K562 (cell line): ENCODE results near the gene TBC1D17. TPM values are rescaled to one million over a fixed set of nuclear protein-coding genes. Genes with fewer than 3 reads are reported as not detected.

Experiments
- CCNT2 ChIP-seq: IDR thresholded peaks from 2 replicates; pipeline ENCODE4 v1.6.1; 2011; ENCODE audit warnings: borderline replicate concordance, low read depth, mild to moderate bottlenecking, moderate library complexity, mixed read lengths, low read length; ENCODE audit not compliant: insufficient read length; ENCODE audit errors: extremely low read depth
- CEBPG ChIP-seq, 3 experiments: fragments of 200-800 bp in 1 of 3; sonication (Bioruptor generic) in 1 of 3; sonication (generic) in 1 of 3; formaldehyde crosslinking in 1 of 3; IDR thresholded peaks in 2 of 3; conservative IDR thresholded peaks in 1 of 3; 2 replicates each; pipeline versions ENCODE4 v1.6.1 to v1.8.0; 2016 to 2022; ENCODE audit warnings: missing compliant biosample characterization in 2 of 3, missing genetic modification characterization in 2 of 3, mild to moderate bottlenecking in 1 of 3, missing genetic modification reagents in 1 of 3
- EP400 ChIP-seq: fragments of 450-650 bp; IDR thresholded peaks from 2 replicates; pipeline ENCODE4 v1.6.1; 2017; ENCODE audit warnings: antibody characterized with exemption, mild to moderate bottlenecking, moderate library complexity
- HNRNPUL1 ChIP-seq: fragments of 200-400 bp; formaldehyde crosslinking; IDR thresholded peaks from 2 replicates; pipeline ENCODE4 v1.6.1; 2017; ENCODE audit warnings: low read length
- HSF4 ChIP-seq: fragments of 250-450 bp; sonication (Bioruptor Pico); IDR thresholded peaks from 2 replicates; pipeline ENCODE4 v2.1.2; 2022; ENCODE audit warnings: mild to moderate bottlenecking, moderate library complexity, borderline replicate concordance
- RBM22 ChIP-seq: fragments of 200-400 bp; formaldehyde crosslinking; IDR thresholded peaks from 2 replicates; pipeline ENCODE4 v1.6.1; 2018; ENCODE audit warnings: low read length, low read depth; ENCODE audit not compliant: poor library complexity, severe bottlenecking
- TAF9B ChIP-seq: fragments of 450-650 bp; IDR thresholded peaks from 2 replicates; pipeline ENCODE4 v1.6.1; 2018; ENCODE audit warnings: mild to moderate bottlenecking; ENCODE audit not compliant: partially characterized antibody
- ZNF324 ChIP-seq: fragments of 250-450 bp; sonication (Bioruptor Pico); IDR thresholded peaks from 2 replicates; pipeline ENCODE4 v1.4.0; 2020; ENCODE audit warnings: mild to moderate bottlenecking
- ZNF766 ChIP-seq: fragments of 200-800 bp; sonication (Bioruptor generic); conservative IDR thresholded peaks from 2 replicates; pipeline ENCODE4 v1.6.1; 2016; ENCODE audit warnings: missing genetic modification characterization, missing compliant biosample characterization
- polyA plus RNA-seq, 8 experiments: library from polyadenylated mRNA; depleted of rRNA in 4 of 8; stranded (reverse) in 5 of 8; unstranded in 3 of 8; fragments of >200 nt; fragmentation: Nextera tagmentation in 2 of 8; fragmentation: Illumina TruSeq in 1 of 8; extraction: Ambion mirVana in 2 of 8; extraction: Trizol in 1 of 8; gene quantifications; 2 replicates each; pipeline versions ENCODE4 v1.2.1 to v1.2.3, GENCODE V29; 2011 to 2014; ENCODE audit warnings: inconsistent platforms in 1 of 8, missing spikeins in 1 of 8
- total RNA-seq, 7 experiments: library from RNA; depleted of rRNA in 6 of 7; stranded (reverse); fragments of >200 nt in 6 of 7; fragmentation: Illumina TruSeq in 2 of 7; extraction: Trizol in 2 of 7; gene quantifications; 2 replicates each; pipeline versions ENCODE4 v1.2.1 to v1.2.3, GENCODE V29; 2011 to 2021; ENCODE audit warnings: low replicate concordance in 1 of 7
- TF ChIP-seq, protein P1 (sequence below), 2 experiments: fragments of 450-650 bp in 1 of 2; sonication (generic) in 1 of 2; formaldehyde crosslinking in 1 of 2; IDR thresholded peaks; 2 replicates each; pipeline versions ENCODE4 v1.7.1 to v1.9.0; 2016 to 2022; ENCODE audit warnings: inconsistent platforms in 1 of 2, mild to moderate bottlenecking in 1 of 2, missing genetic modification reagents in 1 of 2
- TF ChIP-seq, protein P2 (sequence below): fragments of 450-650 bp; conservative IDR thresholded peaks from 2 replicates; pipeline ENCODE4 v1.6.1; 2016; ENCODE audit warnings: missing genetic modification characterization, low read depth, mild to moderate bottlenecking, control low read depth, missing compliant biosample characterization
- TF ChIP-seq, protein P3 (sequence below): fragments of 250-450 bp; sonication (Bioruptor Pico); IDR thresholded peaks from 2 replicates; pipeline ENCODE4 v1.8.0; 2022; ENCODE audit warnings: moderate library complexity, mild to moderate bottlenecking, inconsistent platforms
- TF ChIP-seq, protein P4 (sequence below): fragments of 250-450 bp; sonication (Bioruptor Pico); IDR thresholded peaks from 2 replicates; pipeline ENCODE4 v1.8.0; 2021; ENCODE audit warnings: mild to moderate bottlenecking, moderate library complexity

Gene TBC1D17
- total and polyA plus RNA-seq, 9 of the 15 experiments (the other 6 are each of a cell fraction or from before 2014, with no cell fraction given): 0.42 to 16.0 (median 3.8) TPM

DNA sequence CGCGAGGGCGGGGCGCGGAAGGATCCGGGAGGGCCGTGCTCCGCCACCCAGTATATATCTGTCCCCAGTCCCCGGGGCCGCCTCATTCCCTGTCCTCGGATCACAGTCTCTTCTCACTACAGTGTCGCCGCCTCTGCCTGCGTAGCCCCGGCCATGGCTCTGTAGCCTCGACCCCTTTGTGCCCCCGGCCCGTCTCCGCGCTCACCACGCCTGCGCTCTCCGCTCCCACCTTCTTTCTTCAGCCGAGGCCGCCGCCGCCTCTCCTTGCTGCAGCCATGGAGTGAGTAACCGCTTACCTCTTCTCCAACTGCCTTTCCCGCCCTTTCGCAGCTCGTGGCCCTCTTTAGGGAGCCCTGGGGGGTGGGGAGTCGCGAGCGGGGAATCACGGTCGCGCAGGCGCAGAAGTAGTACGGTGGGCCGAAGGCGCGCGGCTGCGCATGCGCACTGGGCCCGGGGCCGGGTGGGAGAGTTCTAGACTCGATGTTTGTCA, 51.7 kb downstream of the TBC1D17 start, which contains the start of the genes ATF5 and NUP62 (continued):
- TF ChIP-seq ZNF324: no peak; the same call in 1 of the 2 replicates
- peak; percentile 62 for TF ChIP-seq CCNT2
- TF ChIP-seq HNRNPUL1: no peak
- TF ChIP-seq, protein P1, sequence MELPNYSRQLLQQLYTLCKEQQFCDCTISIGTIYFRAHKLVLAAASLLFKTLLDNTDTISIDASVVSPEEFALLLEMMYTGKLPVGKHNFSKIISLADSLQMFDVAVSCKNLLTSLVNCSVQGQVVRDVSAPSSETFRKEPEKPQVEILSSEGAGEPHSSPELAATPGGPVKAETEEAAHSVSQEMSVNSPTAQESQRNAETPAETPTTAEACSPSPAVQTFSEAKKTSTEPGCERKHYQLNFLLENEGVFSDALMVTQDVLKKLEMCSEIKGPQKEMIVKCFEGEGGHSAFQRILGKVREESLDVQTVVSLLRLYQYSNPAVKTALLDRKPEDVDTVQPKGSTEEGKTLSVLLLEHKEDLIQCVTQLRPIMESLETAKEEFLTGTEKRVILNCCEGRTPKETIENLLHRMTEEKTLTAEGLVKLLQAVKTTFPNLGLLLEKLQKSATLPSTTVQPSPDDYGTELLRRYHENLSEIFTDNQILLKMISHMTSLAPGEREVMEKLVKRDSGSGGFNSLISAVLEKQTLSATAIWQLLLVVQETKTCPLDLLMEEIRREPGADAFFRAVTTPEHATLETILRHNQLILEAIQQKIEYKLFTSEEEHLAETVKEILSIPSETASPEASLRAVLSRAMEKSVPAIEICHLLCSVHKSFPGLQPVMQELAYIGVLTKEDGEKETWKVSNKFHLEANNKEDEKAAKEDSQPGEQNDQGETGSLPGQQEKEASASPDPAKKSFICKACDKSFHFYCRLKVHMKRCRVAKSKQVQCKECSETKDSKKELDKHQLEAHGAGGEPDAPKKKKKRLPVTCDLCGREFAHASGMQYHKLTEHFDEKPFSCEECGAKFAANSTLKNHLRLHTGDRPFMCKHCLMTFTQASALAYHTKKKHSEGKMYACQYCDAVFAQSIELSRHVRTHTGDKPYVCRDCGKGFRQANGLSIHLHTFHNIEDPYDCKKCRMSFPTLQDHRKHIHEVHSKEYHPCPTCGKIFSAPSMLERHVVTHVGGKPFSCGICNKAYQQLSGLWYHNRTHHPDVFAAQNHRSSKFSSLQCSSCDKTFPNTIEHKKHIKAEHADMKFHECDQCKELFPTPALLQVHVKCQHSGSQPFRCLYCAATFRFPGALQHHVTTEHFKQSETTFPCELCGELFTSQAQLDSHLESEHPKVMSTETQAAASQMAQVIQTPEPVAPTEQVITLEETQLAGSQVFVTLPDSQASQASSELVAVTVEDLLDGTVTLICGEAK (IDR thresholded peaks at IDR 0.05): no peak
- TF ChIP-seq, protein P1 (CRISPR knock-in tag; IDR thresholded peaks at IDR 0.05): no peak
- peak; percentile 57 for TF ChIP-seq ZNF766
- TF ChIP-seq, protein P2, sequence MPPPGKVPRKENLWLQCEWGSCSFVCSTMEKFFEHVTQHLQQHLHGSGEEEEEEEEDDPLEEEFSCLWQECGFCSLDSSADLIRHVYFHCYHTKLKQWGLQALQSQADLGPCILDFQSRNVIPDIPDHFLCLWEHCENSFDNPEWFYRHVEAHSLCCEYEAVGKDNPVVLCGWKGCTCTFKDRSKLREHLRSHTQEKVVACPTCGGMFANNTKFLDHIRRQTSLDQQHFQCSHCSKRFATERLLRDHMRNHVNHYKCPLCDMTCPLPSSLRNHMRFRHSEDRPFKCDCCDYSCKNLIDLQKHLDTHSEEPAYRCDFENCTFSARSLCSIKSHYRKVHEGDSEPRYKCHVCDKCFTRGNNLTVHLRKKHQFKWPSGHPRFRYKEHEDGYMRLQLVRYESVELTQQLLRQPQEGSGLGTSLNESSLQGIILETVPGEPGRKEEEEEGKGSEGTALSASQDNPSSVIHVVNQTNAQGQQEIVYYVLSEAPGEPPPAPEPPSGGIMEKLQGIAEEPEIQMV (tag): no peak
- TF ChIP-seq CEBPG (CRISPR knock-in tag; IDR thresholded peaks at IDR 0.05): peak; percentile 42; the same call in 1 of the 2 replicates
- no peak for TF ChIP-seq CEBPG (tag; conservative IDR thresholded peaks at IDR 0.05 in 1 of 2, IDR thresholded peaks at IDR 0.05 in 1 of 2)
- TF ChIP-seq HSF4 (CRISPR knock-in tag): 0 out of 2 replicates have a peak, but pooled peaks have one; percentile 2
- TF ChIP-seq, protein P3, sequence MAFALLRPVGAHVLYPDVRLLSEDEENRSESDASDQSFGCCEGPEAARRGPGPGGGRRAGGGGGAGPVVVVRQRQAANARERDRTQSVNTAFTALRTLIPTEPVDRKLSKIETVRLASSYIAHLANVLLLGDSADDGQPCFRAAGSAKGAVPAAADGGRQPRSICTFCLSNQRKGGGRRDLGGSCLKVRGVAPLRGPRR (CRISPR knock-in tag): no peak
- TF ChIP-seq RBM22: peak; percentile 100
- peak; percentile 98 for TF ChIP-seq EP400
- TF ChIP-seq, protein P4, sequence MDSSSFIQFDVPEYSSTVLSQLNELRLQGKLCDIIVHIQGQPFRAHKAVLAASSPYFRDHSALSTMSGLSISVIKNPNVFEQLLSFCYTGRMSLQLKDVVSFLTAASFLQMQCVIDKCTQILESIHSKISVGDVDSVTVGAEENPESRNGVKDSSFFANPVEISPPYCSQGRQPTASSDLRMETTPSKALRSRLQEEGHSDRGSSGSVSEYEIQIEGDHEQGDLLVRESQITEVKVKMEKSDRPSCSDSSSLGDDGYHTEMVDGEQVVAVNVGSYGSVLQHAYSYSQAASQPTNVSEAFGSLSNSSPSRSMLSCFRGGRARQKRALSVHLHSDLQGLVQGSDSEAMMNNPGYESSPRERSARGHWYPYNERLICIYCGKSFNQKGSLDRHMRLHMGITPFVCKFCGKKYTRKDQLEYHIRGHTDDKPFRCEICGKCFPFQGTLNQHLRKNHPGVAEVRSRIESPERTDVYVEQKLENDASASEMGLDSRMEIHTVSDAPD (CRISPR knock-in tag): no peak
- peak; percentile 84 for TF ChIP-seq TAF9B
